Smooth muscle cell (in vitro differentiated cells): Measurements from ENCODE around the gene HTRA2. TPM values are rescaled to one million over a fixed set of nuclear protein-coding genes. Genes with fewer than 3 reads are reported as not detected.
A peak's percentile ranks its signal among the peaks of the same experiment; 100 is the strongest.

ENCODE experiments used
- DNase-seq: peaks from one replicate; lab custom pipeline; 2025; ENCODE audit not compliant: unreplicated experiment; lab: John Stamatoyannopoulos, UW
- H2AFZ ChIP-seq: fragments of 200-600 bp; sonication (generic); 2 replicates; pipeline ENCODE4 v1.6.0; 2016; ENCODE audit warnings: antibody characterized with exemption, low read depth, mild to moderate bottlenecking
- H3F3A ChIP-seq: fragments of 200-600 bp; sonication (generic); 2 replicates; pipeline ENCODE4 v1.6.0; 2017; ENCODE audit warnings: antibody characterized with exemption, low read depth
- H3K27ac ChIP-seq: fragments of 200-600 bp; sonication (generic); 2 replicates; pipeline ENCODE4 v1.5.1; 2016; ENCODE audit warnings: low read depth, mild to moderate bottlenecking
- H3K27me3 ChIP-seq: fragments of 200-600 bp; sonication (generic); 2 replicates; pipeline ENCODE4 v1.6.1; 2016; ENCODE audit warnings: low read depth, mild to moderate bottlenecking
- H3K36me3 ChIP-seq: fragments of 200-600 bp; sonication (generic); 2 replicates; pipeline ENCODE4 v1.5.1; 2016; ENCODE audit warnings: low read depth
- H3K4me1 ChIP-seq: fragments of 200-600 bp; sonication (generic); 2 replicates; pipeline ENCODE4 v1.5.1; 2016; ENCODE audit warnings: low read depth
- H3K4me2 ChIP-seq: fragments of 200-600 bp; sonication (generic); 2 replicates; pipeline ENCODE4 v1.6.0; 2016; ENCODE audit warnings: mild to moderate bottlenecking
- H3K4me3 ChIP-seq: fragments of 200-600 bp; sonication (generic); 2 replicates; pipeline ENCODE4 v1.5.1; 2016; ENCODE audit warnings: mild to moderate bottlenecking
- H3K79me2 ChIP-seq: fragments of 200-600 bp; sonication (generic); 2 replicates; pipeline ENCODE4 v1.6.0; 2016; ENCODE audit warnings: low read depth, mild to moderate bottlenecking
- H3K9ac ChIP-seq: fragments of 200-600 bp; sonication (generic); 2 replicates; pipeline ENCODE4 v1.6.0; 2016; ENCODE audit warnings: low read depth
- H3K9me3 ChIP-seq: fragments of 200-600 bp; sonication (generic); replicated peaks from 2 replicates; pipeline ENCODE4 v1.5.1; 2016; ENCODE audit warnings: low read depth
- H4K20me1 ChIP-seq: fragments of 200-600 bp; sonication (generic); 2 replicates; pipeline ENCODE4 v1.6.0; 2016; ENCODE audit warnings: low read depth
- CTCF ChIP-seq: fragments of 200-600 bp; sonication (generic); IDR thresholded peaks from 2 replicates; pipeline ENCODE4 v1.5.1; 2017; ENCODE audit warnings: borderline replicate concordance, mild to moderate bottlenecking, antibody characterized with exemption; ENCODE audit not compliant: insufficient read depth, poor library complexity, severe bottlenecking
- WGBS: methylation state at CpG from one replicate; pipeline ENCODE4 v1.1.7; 2016; ENCODE audit warnings: low lambda C conversion rate; 5-methylcytosine and 5-hydroxymethylcytosine counted together
- polyA plus RNA-seq: library from polyadenylated mRNA; unstranded; fragments of >200 nt; fragmentation: Nextera tagmentation; extraction: Ambion mirVana; gene quantifications from 2 replicates; pipeline ENCODE4 v1.2.1, GENCODE V29; 2016
- total RNA-seq: library from RNA; depleted of rRNA; stranded (reverse); fragments of >200 nt; gene quantifications from 2 replicates; pipeline ENCODE4 v1.2.3, GENCODE V29; 2014

Gene HTRA2
- total and polyA plus RNA-seq, 2 experiments from 2014 or later = 19.1 to 30.4 TPM

- H3K9ac ChIP-seq = no peak overlapping the region
- no peaks in the 10 kb centered on the region for H3K9me3 ChIP-seq
- H3K4me1 ChIP-seq = peaks cover 17% of the 10 kb centered on the region
- H3K36me3 ChIP-seq = no peaks in the 10 kb centered on the region
- H3K27me3 ChIP-seq = peaks cover 92% of the 10 kb centered on the region
- H3K4me2 ChIP-seq = peak overlapping the region; percentile 63
- H3K79me2 ChIP-seq = no peaks in the 10 kb centered on the region
- peaks cover 4% of the 10 kb centered on the region for H3F3A ChIP-seq
- H4K20me1 ChIP-seq = no peaks in the 10 kb centered on the region
- 5% methylated on average over 45 of the region's 52 CpGs for WGBS
- H3K4me3 ChIP-seq = peak overlapping the region; percentile 13
- H3K27ac ChIP-seq = no peak overlapping the region
- H2AFZ ChIP-seq = no peak overlapping the region
- TF ChIP-seq CTCF = no peak
- no peak for DNase-seq
Measured at GRCh38 chr2:74513605-74514367, 15.9 kb upstream of the HTRA2 start.

- Histone ChIP-seq H3K4me1 (peaks cover 17% of the 10 kb centered on the region), H3K79me2 (no peaks in the 10 kb centered on the region), H3F3A (no peaks in the 10 kb centered on the region), H3K4me2 (peak within 1 kb of the TSS; percentile 63), H3K9ac (no peak within 1 kb of the TSS), H3K9me3 (no peaks in the 10 kb centered on the region), H3K36me3 (no peaks in the 10 kb centered on the region), H4K20me1 (no peaks in the 10 kb centered on the region), H2AFZ (no peak within 1 kb of the TSS), H3K4me3 (peak within 1 kb of the TSS; percentile 13), H3K27me3 (peaks cover 100% of the 10 kb centered on the region), H3K27ac (no peak within 1 kb of the TSS)
- DNase-seq = no peak
- no peak for TF ChIP-seq CTCF
- WGBS = 5% methylated on average over 76 of the region's 82 CpGs
Measured at GRCh38 chr2:74514368-74515270, 15.1 kb upstream of the HTRA2 start, which contains the start of gene TLX2. Gene TLX2 (plus strand): TSS chr2:74514450. CDS start chr2:74514807, 357 bp downstream.

GRCh38 chr2:74515271-74515980 is 14.3 kb upstream of the HTRA2 start:
- H3F3A ChIP-seq = no peaks in the 10 kb centered on the region
- H3K27ac ChIP-seq = no peak overlapping the region
- no peaks in the 10 kb centered on the region for H3K36me3 ChIP-seq
- H3K4me1 ChIP-seq = peaks cover 17% of the 10 kb centered on the region
- H3K79me2 ChIP-seq = no peaks in the 10 kb centered on the region
- no peaks in the 10 kb centered on the region for H3K9me3 ChIP-seq
- no peak for DNase-seq
- H3K4me3 ChIP-seq = peak overlapping the region; percentile 26
- TF ChIP-seq CTCF = no peak
- WGBS = 7% methylated on average over 60 of the region's 60 CpGs
- peak overlapping the region; percentile 84 for H3K4me2 ChIP-seq
- no peak overlapping the region for H3K9ac ChIP-seq
- H4K20me1 ChIP-seq = no peaks in the 10 kb centered on the region
- H2AFZ ChIP-seq = no peak overlapping the region
- H3K27me3 ChIP-seq = peaks cover 100% of the 10 kb centered on the region
